ENCODE measurements around the gene CORO2B. TPM values are rescaled to one million over a fixed set of nuclear protein-coding genes. Genes with fewer than 3 reads are reported as not detected.

The CORO2B gene
- total and polyA plus RNA-seq, 2 of the 4 experiments (the other 2 are of a cell fraction), result 9.3 to 39.3 TPM

DNA sequence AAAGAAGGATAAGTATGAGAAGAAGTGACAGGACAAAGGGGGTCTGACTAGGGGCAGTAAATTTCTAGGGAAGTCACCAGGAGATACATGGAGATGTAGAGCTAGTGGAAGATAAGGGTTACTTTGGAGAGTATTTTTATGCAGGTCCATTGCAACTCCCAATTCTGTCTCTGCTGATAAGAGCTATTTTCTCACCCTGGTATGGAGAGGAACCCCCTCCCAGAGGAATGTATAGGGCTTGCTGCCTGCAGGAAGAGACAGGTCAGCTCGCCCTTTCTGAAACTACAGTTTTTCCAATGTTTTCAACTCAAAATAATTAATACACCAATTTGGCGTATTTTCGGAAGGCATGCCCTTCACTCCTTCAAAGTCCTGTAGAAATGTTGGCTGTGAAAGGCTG, 11.4 kb upstream of the CORO2B start:
- Histone ChIP-seq H3K9me3 (ENCODE audit: control insufficient read depth, insufficient read depth, low read length) (no peaks in the 10 kb centered on the region), H3K9me1 (ENCODE audit: insufficient read depth, low read length) (no peaks in the 10 kb centered on the region), H2BK15ac (ENCODE audit: low read depth, low read length) (no peak overlapping the region), H3K9ac (ENCODE audit: low read depth, low read length) (no peak overlapping the region), H3K4ac (ENCODE audit: low read depth, low read length) (no peak overlapping the region), H3K27me3 (ENCODE audit: control insufficient read depth, insufficient read depth, low read length) (peaks cover 29% of the 10 kb centered on the region), H3K56ac (ENCODE audit: extremely low read depth, insufficient read depth, low read length) (no peak overlapping the region), H4K91ac (ENCODE audit: insufficient read depth, low read depth, low read length) (no peak overlapping the region), H3K27ac (ENCODE audit: insufficient read depth, low read length) (no peak overlapping the region), H2AK5ac (ENCODE audit: low read depth, low read length) (no peak overlapping the region), H3K14ac (replicated peaks; ENCODE audit: low read depth, low read length) (no peak overlapping the region), H2BK20ac (ENCODE audit: low read depth, low read length) (no peak overlapping the region), H4K5ac (ENCODE audit: low read depth, low read length) (no peak overlapping the region), H3K4me3 (ENCODE audit: insufficient read depth, low read depth, low read length) (no peak overlapping the region), H3K18ac (ENCODE audit: low read depth, low read length) (no peak overlapping the region), H3K36me3 (ENCODE audit: control insufficient read depth, insufficient read depth, low read length) (no peaks in the 10 kb centered on the region), H2AK9ac (replicated peaks; ENCODE audit: low read depth, low read length, poor library complexity) (no peak overlapping the region), H3K79me1 (ENCODE audit: low read depth in 1 of 2, low read length in 2 of 2) (no peaks in the 10 kb centered on the region), H3K23ac (ENCODE audit: low read depth, low read length) (no peak overlapping the region), H4K20me1 (ENCODE audit: insufficient read depth, low read length) (no peaks in the 10 kb centered on the region), H2BK120ac (ENCODE audit: low read depth, low read length) (no peak overlapping the region), H3K4me1 (ENCODE audit: control insufficient read depth, insufficient read depth, low read length) (no peaks in the 10 kb centered on the region), H4K8ac (ENCODE audit: low read depth in 2 of 2, low read length in 2 of 2) (no peak overlapping the region), H2BK5ac (ENCODE audit: low read depth, low read length, poor library complexity, severe bottlenecking) (no peak overlapping the region), H2AFZ (replicated peaks; ENCODE audit: low read length, poor library complexity) (no peak overlapping the region), H3K4me2 (ENCODE audit: low read depth, low read length) (no peak overlapping the region)
- ATAC-seq (ENCODE audit: low read depth) (no peak), DNase-seq (no peak)
- ChIA-PET POLR2A (ENCODE audit: unreplicated experiment) (no interaction called here), CTCF (interaction anchor here (1.6 kb wide), 1 partner anchor 106 kb away, joined by 5 read pairs; no protein-coding TSS in a partner anchor)
- TF ChIP-seq MAFK (IDR thresholded peaks at IDR 0.05; ENCODE audit: low read depth, low read length), result no peak
- no peak for TF ChIP-seq BHLHE40 (IDR thresholded peaks at IDR 0.05; ENCODE audit: low read depth, low read length)
- no peak for TF ChIP-seq RAD21 (IDR thresholded peaks at IDR 0.05; ENCODE audit: low read length)
- TF ChIP-seq FOS (IDR thresholded peaks at IDR 0.05; ENCODE audit: low read depth, low read length), result no peak
- TF ChIP-seq CEBPB (IDR thresholded peaks at IDR 0.05; ENCODE audit: low read depth, low read length), result no peak
- no peak for TF ChIP-seq POLR2A (IDR thresholded peaks at IDR 0.05; ENCODE audit: low read depth, low read length)
- no peak for TF ChIP-seq RCOR1 (IDR thresholded peaks at IDR 0.05; ENCODE audit: insufficient replicate concordance, low read length)
- no peak for TF ChIP-seq USF2 (IDR thresholded peaks at IDR 0.05; ENCODE audit: low read depth, low read length)
- no peak for TF ChIP-seq MXI1 (IDR thresholded peaks at IDR 0.05; ENCODE audit: borderline replicate concordance, low read depth, low read length)
- no peak for TF ChIP-seq NFE2L2 (IDR thresholded peaks at IDR 0.05; ENCODE audit: low read depth, low read length)
- no peak for TF ChIP-seq RFX5 (IDR thresholded peaks at IDR 0.05; ENCODE audit: low read depth, low read length)
- TF ChIP-seq, protein P1, sequence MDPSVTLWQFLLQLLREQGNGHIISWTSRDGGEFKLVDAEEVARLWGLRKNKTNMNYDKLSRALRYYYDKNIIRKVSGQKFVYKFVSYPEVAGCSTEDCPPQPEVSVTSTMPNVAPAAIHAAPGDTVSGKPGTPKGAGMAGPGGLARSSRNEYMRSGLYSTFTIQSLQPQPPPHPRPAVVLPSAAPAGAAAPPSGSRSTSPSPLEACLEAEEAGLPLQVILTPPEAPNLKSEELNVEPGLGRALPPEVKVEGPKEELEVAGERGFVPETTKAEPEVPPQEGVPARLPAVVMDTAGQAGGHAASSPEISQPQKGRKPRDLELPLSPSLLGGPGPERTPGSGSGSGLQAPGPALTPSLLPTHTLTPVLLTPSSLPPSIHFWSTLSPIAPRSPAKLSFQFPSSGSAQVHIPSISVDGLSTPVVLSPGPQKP (IDR thresholded peaks at IDR 0.05; ENCODE audit: borderline replicate concordance, low read depth, low read length), result no peak
- no peak for TF ChIP-seq CHD1 (IDR thresholded peaks at IDR 0.05; ENCODE audit: low read depth, low read length)
- no peak for TF ChIP-seq SMC3 (IDR thresholded peaks at IDR 0.05; ENCODE audit: low read depth, low read length)
- TF ChIP-seq CTCF (conservative IDR thresholded peaks at IDR 0.05; ENCODE audit: low read depth, low read length), result no peak
- no peak for TF ChIP-seq MAZ (IDR thresholded peaks at IDR 0.05; ENCODE audit: borderline replicate concordance, low read depth, low read length)
- in situ Hi-C loops (cut with MboI; ENCODE audit: low sequenced_read_pairs), result no loop called here
- dilution Hi-C loops (cut with HindIII; ENCODE audit: low sequenced_read_pairs, unreplicated experiment), result no loop called here
- WGBS, 2 experiments (ENCODE audit: extremely low coverage in 2 of 2, insufficient read length in 1 of 2), result no CpG with 5 or more reads among the region's 3 CpGs
- no TSS peak for BruUV-seq (replicated peaks)
- intact Hi-C loops (cut with micrococcal nuclease), result no loop called here
